Body of pancreas (tissue), 4 donors: Measurements from ENCODE around the gene APC2.

Source experiments
- CTCF ChIP-seq, 7 experiments: fragments of 450-650 bp in 4 of 7; fragments of 200-600 bp in 3 of 7; sonication (generic) in 3 of 7; IDR thresholded peaks; one replicate each; pipeline ENCODE4 v1.5.1; 2016 to 2019; ENCODE audit warnings: antibody characterized with exemption in 7 of 7
- POLR2A ChIP-seq, 3 donors: fragments of 450-650 bp; IDR thresholded peaks; one replicate each; pipeline ENCODE4 v1.6.1; 2016; ENCODE audit warnings: antibody characterized with exemption in 3 of 3, mild to moderate bottlenecking in 2 of 3

DNA sequence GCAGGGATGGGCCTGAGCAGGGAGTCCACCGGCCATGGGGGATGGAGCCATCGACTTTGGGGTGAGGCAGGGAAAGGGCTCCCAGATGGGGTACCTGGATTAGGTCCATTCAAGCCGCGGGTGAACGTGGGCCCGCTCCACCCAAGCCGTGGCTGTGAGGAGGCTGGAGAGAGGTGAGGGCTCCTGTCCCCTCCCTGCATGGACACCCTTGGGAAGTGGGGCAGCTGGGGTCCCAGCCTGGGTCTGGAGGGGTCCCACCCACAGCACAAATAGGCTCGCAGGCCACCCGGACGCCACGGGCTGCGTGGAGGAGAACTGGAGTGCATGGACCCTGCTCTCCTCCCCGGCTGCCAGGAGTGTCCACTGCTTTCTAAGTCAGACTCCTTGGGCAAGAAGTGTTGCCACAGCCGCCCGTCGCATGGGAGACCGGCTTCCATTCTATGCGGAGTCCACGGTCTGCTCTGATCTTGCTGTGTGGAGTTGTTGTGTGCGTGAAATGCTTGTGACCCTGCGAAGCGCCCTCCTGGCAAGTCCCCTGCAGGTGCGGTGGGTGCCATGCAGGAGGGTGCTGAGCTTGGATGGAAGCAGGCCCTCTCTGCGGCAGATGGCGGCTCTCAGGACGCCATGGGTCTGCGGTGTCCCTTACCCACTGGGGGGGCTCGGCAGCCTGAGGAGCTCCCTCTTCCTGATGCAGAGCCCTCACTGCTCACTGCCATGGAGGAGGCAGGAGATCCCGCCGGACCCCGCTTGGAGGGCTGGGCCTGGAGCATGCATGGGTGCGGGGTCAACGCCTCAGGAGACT is 40.5 kb upstream of the APC2 start:
- TF ChIP-seq CTCF (IDR thresholded peaks at IDR 0.05) (no peak), POLR2A (IDR thresholded peaks at IDR 0.05) (no peak)
